ENCODE data around the gene SCN2A. TPM values are rescaled to one million over a fixed set of nuclear protein-coding genes. Genes with fewer than 3 reads are reported as not detected.

SCN2A gene
- total and polyA plus RNA-seq, 2 of the 4 experiments (the other 2 are of a cell fraction): 0.24 to 0.54 TPM

GRCh38 chr2:165283342-165283741 is 44.1 kb downstream of the SCN2A start:
- no peak overlapping the region for H2BK5ac ChIP-seq (ENCODE audit: low read depth, low read length, poor library complexity, severe bottlenecking)
- H2AK5ac ChIP-seq (ENCODE audit: low read depth, low read length): no peak overlapping the region
- H2BK20ac ChIP-seq (ENCODE audit: low read depth, low read length): no peak overlapping the region
- no peaks in the 10 kb centered on the region for H3K9me3 ChIP-seq (ENCODE audit: control insufficient read depth, insufficient read depth, low read length)
- no peak overlapping the region for H4K91ac ChIP-seq (ENCODE audit: insufficient read depth, low read depth, low read length)
- BruUV-seq (replicated peaks): no TSS peak
- no peaks in the 10 kb centered on the region for H4K20me1 ChIP-seq (ENCODE audit: insufficient read depth, low read length)
- H2AFZ ChIP-seq (replicated peaks; ENCODE audit: low read length, poor library complexity): no peak overlapping the region
- ATAC-seq (ENCODE audit: low read depth) (no peak), DNase-seq (no peak)
- dilution Hi-C loops (cut with HindIII; ENCODE audit: low sequenced_read_pairs, unreplicated experiment): no loop called here
- H3K4me3 ChIP-seq (ENCODE audit: insufficient read depth, low read depth, low read length): no peak overlapping the region
- no peaks in the 10 kb centered on the region for H3K4me1 ChIP-seq (ENCODE audit: control insufficient read depth, insufficient read depth, low read length)
- no peak overlapping the region for H3K23ac ChIP-seq (ENCODE audit: low read depth, low read length)
- ChIA-PET CTCF (no interaction called here), POLR2A (ENCODE audit: unreplicated experiment) (no interaction called here)
- no peak overlapping the region for H3K4ac ChIP-seq (ENCODE audit: low read depth, low read length)
- no peaks in the 10 kb centered on the region for H3K79me1 ChIP-seq (ENCODE audit: low read depth in 1 of 2, low read length in 2 of 2)
- H3K14ac ChIP-seq (replicated peaks; ENCODE audit: low read depth, low read length): no peak overlapping the region
- no peak overlapping the region for H4K5ac ChIP-seq (ENCODE audit: low read depth, low read length)
- H2BK15ac ChIP-seq (ENCODE audit: low read depth, low read length): no peak overlapping the region
- no peak overlapping the region for H3K18ac ChIP-seq (ENCODE audit: low read depth, low read length)
- H3K56ac ChIP-seq (ENCODE audit: extremely low read depth, insufficient read depth, low read length): no peak overlapping the region
- H2AK9ac ChIP-seq (replicated peaks; ENCODE audit: low read depth, low read length, poor library complexity): no peak overlapping the region
- no peak overlapping the region for H2BK120ac ChIP-seq (ENCODE audit: low read depth, low read length)
- in situ Hi-C loops (cut with MboI; ENCODE audit: low sequenced_read_pairs): no loop called here
- TF ChIP-seq SMC3 (IDR thresholded peaks at IDR 0.05; ENCODE audit: low read depth, low read length) (no peak), MAZ (IDR thresholded peaks at IDR 0.05; ENCODE audit: borderline replicate concordance, low read depth, low read length) (no peak), MXI1 (IDR thresholded peaks at IDR 0.05; ENCODE audit: borderline replicate concordance, low read depth, low read length) (no peak), RCOR1 (IDR thresholded peaks at IDR 0.05; ENCODE audit: insufficient replicate concordance, low read length) (no peak), MAFK (IDR thresholded peaks at IDR 0.05; ENCODE audit: low read depth, low read length) (no peak), FOS (IDR thresholded peaks at IDR 0.05; ENCODE audit: low read depth, low read length) (no peak), CEBPB (IDR thresholded peaks at IDR 0.05; ENCODE audit: low read depth, low read length) (no peak), POLR2A (IDR thresholded peaks at IDR 0.05; ENCODE audit: low read depth, low read length) (no peak), CTCF (conservative IDR thresholded peaks at IDR 0.05; ENCODE audit: low read depth, low read length) (no peak), NFE2L2 (IDR thresholded peaks at IDR 0.05; ENCODE audit: low read depth, low read length) (no peak), BHLHE40 (IDR thresholded peaks at IDR 0.05; ENCODE audit: low read depth, low read length) (no peak), RAD21 (IDR thresholded peaks at IDR 0.05; ENCODE audit: low read length) (no peak), ELK1 (IDR thresholded peaks at IDR 0.05; ENCODE audit: borderline replicate concordance, low read depth, low read length) (no peak), RFX5 (IDR thresholded peaks at IDR 0.05; ENCODE audit: low read depth, low read length) (no peak)
- H3K27ac ChIP-seq (ENCODE audit: insufficient read depth, low read length): no peak overlapping the region
- H3K9me1 ChIP-seq (ENCODE audit: insufficient read depth, low read length): no peaks in the 10 kb centered on the region
- no CpG with 5 or more reads among the region's 1 CpG for WGBS, 2 experiments (ENCODE audit: extremely low coverage in 2 of 2, insufficient read length in 1 of 2)
- no peak overlapping the region for H3K9ac ChIP-seq (ENCODE audit: low read depth, low read length)
- no peaks in the 10 kb centered on the region for H3K27me3 ChIP-seq (ENCODE audit: control insufficient read depth, insufficient read depth, low read length)
- no peak overlapping the region for H3K4me2 ChIP-seq (ENCODE audit: low read depth, low read length)
- intact Hi-C loops (cut with micrococcal nuclease): no loop called here
- H3K36me3 ChIP-seq (ENCODE audit: control insufficient read depth, insufficient read depth, low read length): no peaks in the 10 kb centered on the region
- H4K8ac ChIP-seq (ENCODE audit: low read depth in 2 of 2, low read length in 2 of 2): no peak overlapping the region
